ENCODE results near the gene FAM90A1. TPM values are rescaled to one million over a fixed set of nuclear protein-coding genes. Genes with fewer than 3 reads are reported as not detected.
"Not testable (repeated sequence)": the region's sequence is repeated elsewhere in the genome, so short reads cannot be mapped to it uniquely, and the experiment has no call there.

The FAM90A1 gene
- total RNA-seq, 1 experiment from 2014 or later = not detected

DNA sequence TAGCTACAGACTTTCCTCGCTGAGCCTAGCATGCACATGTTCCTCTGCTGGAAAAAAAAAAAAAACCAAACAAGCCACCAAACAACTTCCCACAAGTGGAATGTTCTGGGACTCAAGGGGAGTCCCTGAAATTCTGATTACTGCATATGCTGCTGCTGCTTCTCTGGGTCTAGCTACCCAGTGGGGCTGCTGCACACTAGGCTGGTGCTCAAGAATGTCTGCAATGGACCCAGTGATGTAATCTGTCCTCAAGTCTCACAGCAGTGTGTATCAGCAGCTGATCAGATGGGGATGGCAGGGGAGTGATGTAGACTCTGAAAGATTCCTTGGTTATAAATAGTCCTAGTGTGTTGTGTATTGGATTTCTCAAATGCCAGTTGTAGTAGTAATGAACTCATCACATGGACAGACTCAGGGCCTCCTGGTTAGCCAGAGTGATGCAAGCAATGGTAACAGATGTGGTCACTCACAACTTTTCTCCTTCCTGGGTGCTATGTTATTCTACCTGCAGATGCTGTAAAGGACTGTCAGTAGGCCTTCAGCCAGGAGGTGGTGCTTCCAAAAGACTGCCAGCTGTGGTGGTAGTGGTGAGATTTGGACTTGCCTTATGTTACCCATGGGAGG, 29.6 kb downstream of the FAM90A1 start:
- in situ Hi-C loops (cut with HindIII; ENCODE audit: low pct_unique_long_range_greater_than_20kb, low sequenced_read_pairs) = not testable (repeated sequence)
- DNase-seq (ENCODE audit: low read depth, low spot score) = peak; percentile 5

DNA sequence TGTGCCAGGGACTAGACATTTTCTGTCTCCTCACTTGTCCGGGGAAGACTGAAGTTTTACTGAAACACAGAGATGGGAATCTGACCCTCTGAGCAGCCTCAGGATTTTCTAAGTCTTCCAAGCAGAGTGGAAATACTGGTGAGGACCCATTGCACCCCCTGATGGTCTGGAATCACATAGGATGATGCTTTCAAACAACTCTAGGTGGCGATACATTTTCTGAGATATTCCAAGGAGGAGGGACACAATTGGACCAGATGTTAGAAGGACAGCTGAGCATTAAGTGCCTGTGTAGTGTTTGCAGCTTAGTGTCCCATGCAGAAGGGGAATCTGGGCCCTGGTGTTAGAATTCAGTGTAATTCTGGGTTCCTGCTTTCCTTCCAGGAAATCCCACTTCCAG, 39.3 kb downstream of the FAM90A1 start:
- peak; percentile 25 for DNase-seq (ENCODE audit: low read depth, low spot score)
- in situ Hi-C loops (cut with HindIII; ENCODE audit: low pct_unique_long_range_greater_than_20kb, low sequenced_read_pairs) = not testable (repeated sequence)

DNA sequence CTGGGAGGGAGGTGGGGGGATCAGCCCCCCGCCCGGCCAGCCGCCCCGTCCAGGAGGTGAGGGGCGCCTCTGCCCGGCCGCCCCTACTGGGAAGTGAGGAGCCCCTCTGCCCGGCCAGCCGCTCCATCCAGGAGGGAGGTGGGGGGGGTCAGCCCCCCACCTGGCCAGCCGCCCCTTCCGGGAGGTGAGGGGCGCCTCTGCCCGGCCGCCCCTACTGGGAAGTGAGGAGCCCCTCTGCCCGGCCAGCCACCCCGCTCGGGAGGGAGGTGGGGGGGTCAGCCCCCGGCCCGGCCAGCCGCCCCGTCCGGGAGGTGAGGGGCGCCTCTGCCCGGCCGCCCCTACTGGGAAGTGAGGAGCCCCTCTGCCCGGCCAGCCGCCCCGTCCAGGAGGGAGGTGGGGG, 43.2 kb downstream of the FAM90A1 start:
- in situ Hi-C loops (cut with HindIII; ENCODE audit: low pct_unique_long_range_greater_than_20kb, low sequenced_read_pairs); DNase-seq (ENCODE audit: low read depth, low spot score): not testable (repeated sequence)

DNA sequence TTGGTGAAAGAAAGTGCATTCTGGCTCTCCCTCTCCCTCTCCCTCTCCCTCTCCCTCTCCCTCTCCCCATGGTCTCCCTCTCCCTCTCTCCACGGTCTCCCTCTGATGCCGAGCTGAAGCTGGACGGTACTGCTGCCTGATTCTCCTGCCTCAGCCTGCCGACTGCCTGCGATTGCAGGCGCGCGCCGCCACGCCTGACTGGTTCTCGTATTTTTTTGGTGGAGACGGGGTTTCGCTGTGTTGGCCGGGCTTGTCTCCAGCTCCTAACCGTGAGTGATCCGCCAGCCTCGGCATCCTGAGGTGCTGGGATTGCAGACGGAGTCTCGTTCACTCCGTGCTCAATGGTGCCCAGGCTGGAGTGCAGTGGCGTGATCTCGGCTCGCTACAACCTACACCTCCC, 44.1 kb downstream of the FAM90A1 start:
- DNase-seq (ENCODE audit: low read depth, low spot score); in situ Hi-C loops (cut with HindIII; ENCODE audit: low pct_unique_long_range_greater_than_20kb, low sequenced_read_pairs): not testable (repeated sequence)

DNA sequence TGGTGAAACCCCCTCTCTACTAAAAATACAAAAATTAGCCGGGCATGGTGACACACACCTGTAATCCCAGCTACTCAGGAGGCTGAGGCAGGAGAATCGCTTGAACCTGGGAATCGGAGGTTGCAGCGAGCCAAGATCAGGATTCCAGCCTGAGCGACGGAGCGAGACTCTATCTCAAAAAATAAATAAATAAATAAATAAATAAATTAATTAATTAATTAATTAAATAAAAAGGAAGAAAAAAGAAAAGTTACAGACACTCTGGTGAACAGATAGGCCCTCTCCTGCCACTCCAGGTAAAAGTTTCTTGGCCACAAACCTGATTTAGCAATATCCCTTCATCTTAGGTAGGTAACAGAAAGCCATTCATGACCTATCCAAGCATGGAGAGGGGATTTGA, 44.5 kb downstream of the FAM90A1 start:
- in situ Hi-C loops (cut with HindIII; ENCODE audit: low pct_unique_long_range_greater_than_20kb, low sequenced_read_pairs); DNase-seq (ENCODE audit: low read depth, low spot score): not testable (repeated sequence)

DNA sequence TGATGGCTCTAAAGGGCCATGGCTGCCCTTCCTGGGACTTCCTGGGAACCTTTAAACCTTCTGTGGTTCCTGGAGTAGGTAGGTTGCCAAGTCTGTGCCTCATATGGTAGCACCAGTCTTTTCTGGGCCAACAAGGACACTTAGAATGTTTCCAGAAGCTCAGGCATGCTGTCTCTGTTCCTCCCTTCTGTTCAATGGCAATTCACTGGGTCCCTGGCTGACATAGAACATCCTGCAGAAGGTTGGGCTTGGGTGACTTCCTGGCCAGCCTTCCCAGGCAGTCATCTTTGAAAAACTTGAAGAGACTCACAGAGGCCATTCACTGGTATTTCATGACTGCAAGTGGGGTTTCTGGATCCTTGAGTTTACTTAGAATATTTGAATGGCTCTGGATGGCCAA, 46.1 kb downstream of the FAM90A1 start:
- DNase-seq (ENCODE audit: low read depth, low spot score); in situ Hi-C loops (cut with HindIII; ENCODE audit: low pct_unique_long_range_greater_than_20kb, low sequenced_read_pairs): not testable (repeated sequence)

DNA sequence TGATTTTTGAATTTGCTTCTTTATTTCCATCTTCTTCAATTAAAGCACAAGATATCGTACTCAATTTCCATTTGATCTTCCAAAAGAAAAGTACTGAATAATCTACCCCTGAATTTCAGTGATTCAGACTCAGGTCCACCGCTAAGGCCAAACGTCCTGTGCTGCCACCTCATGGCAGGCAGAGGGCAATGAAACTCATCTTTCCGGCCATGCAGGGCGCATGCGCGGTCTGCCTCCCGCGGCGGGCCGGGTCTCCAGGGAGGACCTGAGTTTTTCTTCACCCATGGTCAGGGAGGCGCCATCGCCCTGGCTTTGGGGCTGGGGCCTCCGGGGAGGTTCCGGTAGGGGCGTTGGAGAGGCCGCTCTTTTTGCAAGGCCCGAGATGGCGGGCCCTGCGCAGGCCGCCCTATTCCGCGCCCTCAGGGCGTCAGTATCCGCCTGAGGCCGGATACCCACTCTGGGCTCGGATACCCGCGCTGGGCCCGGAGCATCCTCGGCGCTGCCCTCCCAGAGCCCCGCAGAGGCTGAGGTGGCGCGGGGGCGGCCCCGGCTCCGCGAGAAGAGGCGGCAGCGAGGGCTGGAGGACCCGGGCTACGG, 47.3 kb downstream of the FAM90A1 start:
- DNase-seq (ENCODE audit: low read depth, low spot score) = peak; percentile 45
- in situ Hi-C loops (cut with HindIII; ENCODE audit: low pct_unique_long_range_greater_than_20kb, low sequenced_read_pairs) = not testable (repeated sequence)

DNA sequence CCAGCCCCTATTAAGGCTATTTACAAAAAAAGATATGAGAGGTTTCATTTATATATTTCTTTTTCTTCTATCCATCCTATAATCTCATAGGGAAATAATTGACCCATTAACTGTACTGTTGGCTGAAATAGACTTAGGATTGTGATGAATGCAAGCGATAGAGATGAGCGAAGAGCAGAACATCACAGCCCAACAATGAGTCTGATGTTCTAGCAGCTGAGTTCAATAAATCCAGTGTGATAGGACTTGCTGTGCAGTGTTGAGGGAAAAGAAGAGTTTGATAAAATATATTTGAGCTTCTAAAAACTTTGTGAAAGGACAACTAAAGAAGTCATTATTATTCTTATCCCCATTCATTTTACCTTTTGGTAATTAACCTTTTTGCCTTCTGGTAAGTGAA, 54.5 kb downstream of the FAM90A1 start:
- in situ Hi-C loops (cut with HindIII; ENCODE audit: low pct_unique_long_range_greater_than_20kb, low sequenced_read_pairs); DNase-seq (ENCODE audit: low read depth, low spot score): not testable (repeated sequence)

Other genes with a start within 250 kb of the FAM90A1 start
- gene FOXJ2, start 194.9 kb downstream of the FAM90A1 start, total RNA-seq (2014; rRNA removed; shearing (Covaris generic)) = 4.3 and 5.2 TPM in 2 replicates
- gene C3AR1, start 161.3 kb downstream of the FAM90A1 start, total RNA-seq (2014; rRNA removed; shearing (Covaris generic)) = 0.58 and 1.4 TPM in 2 replicates
- gene NECAP1, start 145.3 kb downstream of the FAM90A1 start, total RNA-seq (2014; rRNA removed; shearing (Covaris generic)) = 46.4 and 60.3 TPM in 2 replicates
- gene CLEC4A, start 104.0 kb downstream of the FAM90A1 start, total RNA-seq (2014; rRNA removed; shearing (Covaris generic)) = 0.27 and 0.40 TPM in 2 replicates
- not detected in 2 replicates for gene ZNF705A, start 70.6 kb downstream of the FAM90A1 start, total RNA-seq (2014; rRNA removed; shearing (Covaris generic))
- 0.29 TPM in 1 of 2 replicates, not detected in the other for gene CLEC6A, start 228.3 kb upstream of the FAM90A1 start, total RNA-seq (2014; rRNA removed; shearing (Covaris generic))

All from SK-MEL-5 (cell line).